NCI-H2107 treated with DMSO at 0.1 percent for 48 hours (cell line): ENCODE measurements around the gene TIAM2.

Experiments
- DNase-seq: peaks from one replicate; lab custom pipeline; 2025; ENCODE audit not compliant: unreplicated experiment; lab: John Stamatoyannopoulos, UW

TIAM2 gene

DNA sequence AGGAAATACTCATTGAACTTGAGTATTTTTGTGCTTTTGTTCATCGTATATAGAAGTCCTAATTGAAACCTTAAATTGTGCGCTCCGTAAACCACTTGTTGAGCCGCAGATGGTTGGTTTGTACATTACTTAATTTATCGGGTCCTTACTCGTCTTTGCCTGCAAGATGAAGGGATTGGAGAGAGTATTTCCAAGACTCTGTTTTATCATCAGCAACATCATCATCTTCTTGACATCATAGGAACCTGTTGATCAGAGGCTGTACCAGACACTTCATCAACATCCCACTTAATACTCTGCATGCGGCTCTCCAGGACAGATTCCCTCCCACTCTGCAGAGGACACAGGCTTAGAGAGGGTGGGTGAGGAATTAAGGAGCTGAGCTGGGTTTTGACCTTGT, 28.6 kb downstream of the TIAM2 start:
- DNase-seq, result no peak

DNA sequence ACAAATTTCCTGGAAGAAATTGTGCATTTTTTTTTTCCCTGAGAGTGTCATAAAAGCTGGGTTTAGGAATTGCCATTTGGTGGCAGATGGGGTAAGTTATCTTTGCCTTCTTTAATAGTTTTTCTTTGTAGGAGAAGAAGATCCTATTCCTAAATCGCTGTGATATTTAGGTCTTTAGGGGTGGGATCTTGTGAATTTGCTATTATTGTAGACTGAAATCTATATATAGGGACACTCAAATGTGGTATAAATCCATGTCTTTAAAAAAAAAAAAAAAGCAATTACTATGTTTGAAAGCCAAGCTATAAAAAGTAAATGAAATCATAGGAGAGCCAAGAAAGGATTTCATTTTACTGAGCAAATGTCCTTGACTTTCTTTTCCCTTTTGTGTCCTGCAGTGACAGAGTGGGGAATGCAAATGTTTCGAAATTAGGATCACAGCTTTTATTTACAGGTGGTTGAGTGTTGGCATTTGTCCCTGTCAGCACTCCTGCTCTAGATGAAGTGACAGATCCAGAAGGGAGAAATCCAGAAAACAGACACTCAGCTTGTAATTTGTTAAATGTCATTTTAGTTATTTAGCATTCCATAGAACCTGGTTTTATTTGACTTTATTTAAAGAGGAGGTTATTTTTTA, 29.4 kb downstream of the TIAM2 start:
- DNase-seq, result no peak

- DNase-seq, result peak; percentile 1
These were observed 31.0 kb downstream of the TIAM2 start for GRCh38 chr6:155026022-155026705.

GRCh38 chr6:155026706-155027045, 31.6 kb downstream of the TIAM2 start:
- DNase-seq, result no peak

DNA sequence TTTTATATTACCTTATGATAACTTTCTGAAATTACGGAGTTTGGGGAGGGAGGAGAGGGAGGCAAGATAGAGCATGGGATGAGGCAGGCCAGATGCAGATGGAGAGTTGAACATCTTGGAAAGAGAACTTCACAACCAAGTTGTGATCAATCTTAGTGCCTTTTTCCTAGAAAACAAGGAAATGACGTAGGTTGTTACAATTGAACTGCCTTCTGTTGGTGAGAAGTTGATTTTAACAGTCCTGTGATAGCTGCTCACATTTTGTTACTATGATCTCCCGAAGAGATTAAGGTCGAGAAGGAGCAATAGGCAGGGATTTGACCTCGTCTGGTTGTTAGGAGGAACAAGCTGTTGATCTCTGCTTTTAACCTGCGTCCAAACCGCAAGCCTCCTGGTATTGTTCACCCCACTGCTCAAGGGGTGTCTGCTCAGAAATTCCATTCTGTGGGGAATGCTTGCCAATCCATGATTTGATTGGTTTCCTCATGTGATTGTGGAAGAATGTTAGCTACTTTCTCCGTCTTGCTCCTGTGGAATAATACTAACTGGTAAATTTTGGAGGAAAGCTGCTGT, 35.1 kb downstream of the TIAM2 start:
- DNase-seq, result no peak

DNA sequence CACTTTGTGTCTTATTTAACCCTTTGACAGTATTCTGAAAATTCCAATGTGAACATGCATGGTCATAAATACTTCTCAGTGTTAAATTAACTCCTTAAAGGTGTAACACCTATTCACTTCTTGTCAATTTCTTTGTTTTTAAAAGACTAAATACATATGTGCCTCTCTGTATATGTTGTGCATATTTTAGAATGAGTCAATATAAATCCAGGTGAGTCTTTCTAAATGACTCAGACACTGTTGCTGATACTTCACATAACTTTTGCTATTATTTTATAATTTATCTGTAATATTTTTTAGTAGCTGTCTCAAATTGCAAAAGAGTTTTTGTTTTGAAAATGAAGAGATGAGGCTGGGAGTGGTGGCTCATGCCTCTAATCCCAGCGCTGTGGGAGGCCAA, 36.0 kb downstream of the TIAM2 start:
- no peak for DNase-seq

DNA sequence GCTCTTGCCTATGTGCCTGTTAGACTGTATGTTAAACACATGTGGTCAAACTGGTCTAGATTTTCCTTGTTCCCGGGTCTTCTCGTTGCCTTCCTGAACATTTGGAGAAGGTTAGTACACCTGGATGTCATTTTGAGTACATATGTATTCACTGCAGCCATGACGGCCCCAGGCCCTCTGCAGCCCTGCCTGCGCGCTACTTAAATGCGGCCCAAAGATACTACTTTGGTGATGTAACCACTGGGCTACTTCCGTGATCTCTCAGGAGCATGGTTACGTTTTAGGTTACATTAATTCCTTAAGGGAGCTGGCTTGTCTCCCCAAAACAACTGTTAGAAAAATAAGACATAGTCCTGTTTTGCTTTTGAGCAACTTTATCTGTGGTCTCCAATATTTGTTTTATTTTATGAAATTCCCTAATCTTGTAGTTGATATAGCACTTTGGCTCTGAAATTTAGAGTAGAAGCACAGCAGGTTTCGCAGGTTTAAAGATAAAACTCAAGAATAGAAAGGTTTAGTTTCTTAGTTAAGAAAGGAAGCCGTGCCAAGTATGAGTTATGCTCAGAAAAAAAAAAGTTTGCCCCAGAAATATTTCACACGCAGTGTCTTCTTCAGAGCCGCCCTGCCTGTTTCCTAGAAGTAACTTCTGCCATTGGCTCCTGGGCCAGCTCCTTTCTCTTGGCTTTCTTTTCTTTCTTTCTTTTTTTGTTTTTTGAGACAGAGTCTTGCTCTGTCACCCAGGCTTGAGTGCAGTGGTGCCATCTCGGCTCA, 38.1 kb downstream of the TIAM2 start:
- no peak for DNase-seq

GRCh38 chr6:155036907-155037306, 41.8 kb downstream of the TIAM2 start:
- DNase-seq, result no peak

DNA sequence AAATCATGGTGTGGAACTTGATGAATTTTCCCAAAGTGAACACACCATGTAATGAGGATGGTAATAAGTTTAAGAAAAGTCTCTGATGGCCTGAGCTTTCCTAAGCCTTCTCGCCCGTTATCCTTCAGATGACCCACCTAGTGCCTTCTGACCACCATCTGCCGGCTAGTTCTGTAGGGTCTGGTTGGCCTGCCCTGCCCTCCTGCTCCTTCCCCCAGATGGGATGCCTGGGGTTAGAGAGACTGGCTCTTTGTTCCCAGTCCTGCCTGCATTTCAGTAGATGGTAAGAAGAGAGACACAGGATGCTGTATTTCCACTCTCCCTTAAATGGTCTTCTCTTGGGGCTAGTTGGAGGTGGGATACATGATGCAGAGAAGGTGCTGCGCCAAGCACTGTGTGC, 43.0 kb downstream of the TIAM2 start:
- no peak for DNase-seq

DNA sequence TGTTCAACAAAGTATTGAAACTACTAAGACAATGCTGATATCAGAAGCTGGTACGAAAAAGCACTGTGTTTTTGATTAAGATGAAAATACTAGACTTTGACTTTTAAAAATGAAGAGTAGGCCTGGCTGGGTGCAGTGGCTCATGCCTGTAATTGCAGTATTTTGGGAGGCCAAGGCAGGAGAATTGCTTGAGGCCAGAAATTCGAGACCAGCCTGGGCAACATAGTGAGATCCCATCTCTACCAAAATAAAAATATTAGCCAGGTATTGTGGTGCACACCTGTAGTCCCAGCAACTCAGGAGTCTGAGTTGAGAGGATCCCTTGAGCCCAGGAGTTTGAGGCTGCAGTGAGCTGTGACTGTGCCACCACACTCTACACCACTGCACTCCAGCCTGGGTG, 43.4 kb downstream of the TIAM2 start:
- no peak for DNase-seq

DNA sequence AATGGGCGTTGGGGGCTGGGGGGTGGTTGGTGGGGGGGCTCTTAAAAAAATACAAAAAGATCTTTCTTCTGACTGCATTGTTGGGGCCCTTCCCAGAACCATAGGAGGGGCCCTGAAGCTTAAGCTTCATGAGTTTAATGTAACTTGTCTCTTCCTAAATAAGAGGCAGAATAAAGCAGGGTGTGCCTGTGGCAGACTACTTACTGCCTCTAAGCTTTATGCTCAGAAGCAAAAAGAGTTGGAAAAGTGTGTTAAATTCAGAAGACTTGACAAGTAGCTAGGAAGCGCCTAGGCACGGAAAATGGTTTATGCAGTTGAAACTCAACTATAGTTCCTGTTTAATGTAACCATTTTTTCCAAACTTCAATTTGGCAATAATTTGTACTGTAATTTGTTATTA, 44.5 kb downstream of the TIAM2 start:
- no peak for DNase-seq

- DNase-seq, result no peak
These were observed 45.0 kb downstream of the TIAM2 start for GRCh38 chr6:155040154-155040553.

GRCh38 chr6:155040901-155041650, 46.0 kb downstream of the TIAM2 start:
- DNase-seq, result no peak

DNA sequence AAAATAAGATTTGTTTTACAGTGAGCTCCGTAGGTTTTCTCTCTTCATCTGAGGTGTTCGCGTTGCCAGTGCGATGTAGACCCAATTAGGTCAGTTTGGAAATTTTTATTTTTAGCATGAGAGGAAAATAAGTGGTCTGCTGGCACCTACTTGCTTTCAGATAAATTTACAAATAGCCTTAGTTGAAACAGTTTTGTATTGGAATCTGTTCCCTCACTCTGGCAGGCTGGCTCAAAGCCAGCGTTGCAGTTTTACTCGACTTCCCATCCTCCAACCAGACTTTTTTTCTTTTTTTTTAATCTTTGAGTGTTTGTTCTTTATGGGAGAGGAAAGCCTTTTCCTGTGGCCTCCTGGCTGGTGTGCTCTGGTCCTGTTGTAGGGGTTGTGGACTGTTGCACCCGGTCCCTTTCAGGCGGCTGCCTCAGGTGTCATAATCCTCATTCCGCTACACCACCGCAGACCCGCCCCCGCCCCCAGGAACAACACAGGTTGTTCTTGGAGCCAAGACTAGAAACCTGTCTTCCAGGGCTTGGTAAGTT, 46.7 kb downstream of the TIAM2 start:
- no peak for DNase-seq

DNA sequence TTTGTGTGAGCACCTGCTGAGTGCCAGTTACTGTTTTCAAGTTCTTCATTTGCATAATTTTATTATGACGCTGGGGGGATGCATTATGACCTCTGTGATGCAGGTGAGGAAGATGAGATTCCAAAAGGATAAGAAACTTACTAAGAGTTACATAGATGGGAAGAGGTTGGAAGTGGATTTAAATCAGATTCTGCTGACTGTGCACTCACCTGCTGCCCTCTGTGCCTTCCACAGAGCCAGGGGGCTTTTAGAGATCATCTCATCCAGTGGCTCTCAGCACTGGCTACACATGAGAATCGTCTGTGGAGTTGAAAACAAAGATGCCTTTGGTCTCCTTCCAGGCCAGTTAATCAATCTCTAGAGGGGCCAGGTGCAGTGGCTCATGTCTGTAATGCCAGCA, 47.9 kb downstream of the TIAM2 start:
- no peak for DNase-seq

DNA sequence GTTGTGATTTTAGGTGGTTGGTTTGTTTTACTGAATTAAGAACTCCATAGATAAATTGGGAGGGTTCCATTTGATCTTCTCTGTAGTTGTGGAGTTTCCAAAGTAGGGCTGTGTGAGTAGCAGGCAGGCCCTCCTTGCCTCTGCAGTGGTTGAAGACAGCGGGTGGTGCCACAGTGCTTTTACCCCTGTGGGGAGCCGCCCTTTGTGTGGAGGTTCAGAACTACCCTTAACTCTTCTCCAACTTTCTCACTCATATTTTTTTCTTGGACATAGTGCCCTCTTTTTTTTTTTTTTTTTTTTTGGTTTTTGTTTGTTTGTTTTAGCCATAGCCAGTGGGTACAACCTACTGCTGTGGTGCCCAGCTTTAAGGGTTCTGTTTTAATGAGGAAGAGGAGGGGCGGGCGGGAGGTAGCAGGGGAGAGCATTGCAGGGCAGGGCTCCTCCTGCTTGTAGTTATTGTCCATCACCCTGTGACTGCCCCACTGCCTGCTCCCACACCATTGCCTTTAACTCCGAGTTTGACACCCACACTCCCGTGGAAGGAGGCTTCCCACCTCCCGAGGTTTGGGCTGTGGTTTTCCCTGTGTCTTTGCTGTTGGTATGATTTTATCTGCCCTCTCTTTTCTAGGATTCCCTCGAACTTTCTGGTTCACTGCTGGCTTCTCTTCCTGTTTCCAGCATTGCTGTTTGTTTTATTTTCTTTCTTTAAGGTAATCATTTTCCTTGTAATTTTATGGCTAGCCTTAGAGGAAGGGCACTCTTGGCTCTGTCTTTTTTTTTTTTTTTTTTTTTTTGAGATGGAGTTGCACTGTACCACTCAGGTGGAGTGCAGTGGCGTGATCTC, 50.7 kb downstream of the TIAM2 start:
- DNase-seq, result no peak

DNA sequence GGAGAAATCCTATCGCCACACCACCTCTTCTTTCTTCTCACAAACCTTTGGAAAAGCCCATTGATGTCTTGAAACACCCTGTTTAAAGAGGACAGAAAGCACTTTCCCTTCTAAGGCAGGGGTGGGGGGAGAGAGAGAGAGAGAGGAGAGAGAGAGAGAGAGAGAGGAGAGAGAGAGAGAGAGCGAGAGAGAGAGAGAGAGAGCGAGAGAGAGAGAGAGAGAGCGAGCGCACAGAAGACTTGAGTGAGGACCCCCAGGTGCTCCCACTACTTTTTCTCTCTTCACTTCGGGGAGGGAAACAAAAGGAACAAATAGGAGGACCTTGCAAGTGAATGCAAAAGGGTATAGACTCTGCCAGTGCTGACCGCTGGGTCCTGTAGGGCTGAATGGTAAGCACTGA, 52.4 kb downstream of the TIAM2 start:
- no peak for DNase-seq

DNA sequence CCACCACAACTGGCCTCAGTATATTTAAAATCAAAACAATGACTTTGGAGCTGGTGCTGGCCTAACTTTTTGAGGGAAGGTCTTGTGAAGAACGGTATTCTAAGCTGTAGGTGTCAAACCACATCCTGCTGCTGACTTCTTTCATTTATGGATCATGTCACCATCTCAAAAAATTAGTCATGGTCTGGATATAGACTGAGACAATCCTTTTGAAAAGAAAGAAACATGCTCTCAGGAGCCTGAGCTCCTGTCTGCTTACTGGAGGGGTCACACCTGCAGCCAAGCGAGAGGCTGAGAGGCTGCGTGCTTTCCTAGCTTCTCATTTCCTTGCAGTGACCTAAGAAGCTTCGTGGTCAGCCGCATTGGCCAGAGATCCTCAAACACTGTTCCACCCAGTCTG, 55.2 kb downstream of the TIAM2 start:
- no peak for DNase-seq

DNA sequence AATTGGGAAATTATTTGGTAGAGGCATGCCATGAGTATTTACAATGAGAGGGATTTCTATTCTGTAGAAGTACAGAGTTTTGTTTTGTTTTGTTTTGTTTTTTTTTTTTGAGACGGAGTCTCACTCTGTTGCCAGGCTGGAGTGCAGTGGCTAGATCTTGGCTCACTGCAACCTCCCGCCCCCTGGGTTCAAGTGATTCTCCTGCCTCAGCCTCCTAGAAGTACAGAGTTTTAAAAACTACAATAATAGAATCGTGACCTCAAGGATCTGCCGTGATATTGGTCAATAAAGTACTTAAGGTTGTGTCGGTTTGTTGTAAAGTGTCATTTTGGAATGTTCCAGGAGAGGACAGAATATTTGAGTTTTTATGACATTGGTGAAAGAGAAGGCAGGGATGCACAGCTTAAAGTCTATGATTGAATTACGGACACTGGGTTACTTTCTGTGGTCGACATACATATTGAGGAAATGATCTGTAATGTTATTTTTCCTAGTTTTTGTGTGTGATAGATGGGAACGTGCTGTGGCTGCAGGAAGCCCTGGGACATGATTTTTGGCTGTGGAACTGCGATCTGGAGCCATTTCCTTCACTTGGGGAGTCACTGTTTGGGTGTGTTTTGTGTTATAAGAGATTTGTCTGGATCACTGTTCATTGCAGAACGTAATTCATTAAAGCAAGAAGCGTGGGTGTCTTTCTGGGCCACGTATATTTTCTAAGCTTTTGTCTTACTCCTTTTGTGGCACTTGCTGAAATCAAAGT, 59.6 kb downstream of the TIAM2 start:
- no peak for DNase-seq
